Measurements from ENCODE around the gene AIPL1.

Gene AIPL1

GRCh38 chr17:6468051-6468790, 33.3 kb upstream of the AIPL1 start:
- DNase-seq (ENCODE audit: low read depth) = no peak
- H3K4me3 ChIP-seq (ENCODE audit: low read depth, low read length) = no peak overlapping the region

GRCh38 chr17:6467567-6467966, 32.6 kb upstream of the AIPL1 start:
- DNase-seq (ENCODE audit: low read depth) = no peak
- H3K4me3 ChIP-seq (ENCODE audit: low read depth, low read length) = no peak overlapping the region

GRCh38 chr17:6465206-6466003, 30.5 kb upstream of the AIPL1 start:
- DNase-seq (ENCODE audit: low read depth) = no peak
- H3K4me3 ChIP-seq (ENCODE audit: low read depth, low read length) = no peak overlapping the region

- no peak for DNase-seq (ENCODE audit: low read depth)
- H3K4me3 ChIP-seq (ENCODE audit: low read depth, low read length) = no peak overlapping the region
These were observed 29.6 kb upstream of the AIPL1 start for GRCh38 chr17:6464446-6465041.

- no peak overlapping the region for H3K4me3 ChIP-seq (ENCODE audit: low read depth, low read length)
- DNase-seq (ENCODE audit: low read depth) = no peak
These were observed 28.9 kb upstream of the AIPL1 start for GRCh38 chr17:6463616-6464445.

GRCh38 chr17:6462692-6463091, 27.8 kb upstream of the AIPL1 start:
- H3K4me3 ChIP-seq (ENCODE audit: low read depth, low read length) = no peak overlapping the region
- DNase-seq (ENCODE audit: low read depth) = no peak

- no peak overlapping the region for H3K4me3 ChIP-seq (ENCODE audit: low read depth, low read length)
- no peak for DNase-seq (ENCODE audit: low read depth)
These were observed 27.0 kb upstream of the AIPL1 start for GRCh38 chr17:6461792-6462524.

GRCh38 chr17:6461246-6461645, 26.3 kb upstream of the AIPL1 start:
- H3K4me3 ChIP-seq (ENCODE audit: low read depth, low read length) = no peak overlapping the region
- DNase-seq (ENCODE audit: low read depth) = no peak

- DNase-seq (ENCODE audit: low read depth) = no peak
- no peak overlapping the region for H3K4me3 ChIP-seq (ENCODE audit: low read depth, low read length)
These were observed 25.7 kb upstream of the AIPL1 start for GRCh38 chr17:6460531-6461161.

GRCh38 chr17:6458460-6458950, 23.6 kb upstream of the AIPL1 start:
- no peak overlapping the region for H3K4me3 ChIP-seq (ENCODE audit: low read depth, low read length)
- no peak for DNase-seq (ENCODE audit: low read depth)

- no peak overlapping the region for H3K4me3 ChIP-seq (ENCODE audit: low read depth, low read length)
- DNase-seq (ENCODE audit: low read depth) = no peak
These were observed 23.0 kb upstream of the AIPL1 start for GRCh38 chr17:6457688-6458459.

- no peak overlapping the region for H3K4me3 ChIP-seq (ENCODE audit: low read depth, low read length)
- DNase-seq (ENCODE audit: low read depth) = no peak
These were observed 22.2 kb upstream of the AIPL1 start for GRCh38 chr17:6456914-6457687.

GRCh38 chr17:6456321-6456720, 21.4 kb upstream of the AIPL1 start:
- no peak overlapping the region for H3K4me3 ChIP-seq (ENCODE audit: low read depth, low read length)
- DNase-seq (ENCODE audit: low read depth) = no peak

GRCh38 chr17:6455321-6455705, 20.4 kb upstream of the AIPL1 start:
- H3K4me3 ChIP-seq (ENCODE audit: low read depth, low read length) = peak overlapping the region; percentile 13
- no peak for DNase-seq (ENCODE audit: low read depth)

GRCh38 chr17:6454495-6455320, 19.8 kb upstream of the AIPL1 start:
- peak overlapping the region; percentile 13 for H3K4me3 ChIP-seq (ENCODE audit: low read depth, low read length)
- DNase-seq (ENCODE audit: low read depth) = no peak

- H3K4me3 ChIP-seq (ENCODE audit: low read depth, low read length) = no peak overlapping the region
- no peak for DNase-seq (ENCODE audit: low read depth)
These were observed 18.5 kb upstream of the AIPL1 start for GRCh38 chr17:6453279-6454024.
